HT-29 (cell line): ENCODE data around the gene SPATA17. TPM values are rescaled to one million over a fixed set of nuclear protein-coding genes. Genes with fewer than 3 reads are reported as not detected.

Experiments used
- DNase-seq: peaks from one replicate; pipeline ENCODE4 v3.0.0-alpha.2; 2015; ENCODE audit warnings: low spot score
- total RNA-seq: library from RNA; depleted of rRNA; stranded (reverse); fragments of >200 nt; shearing (Covaris generic); gene quantifications from 2 replicates; pipeline ENCODE4 v1.2.3, GENCODE V29; 2014

The SPATA17 gene
- total RNA-seq, 1 experiment from 2014 or later: 0.05 TPM

DNA sequence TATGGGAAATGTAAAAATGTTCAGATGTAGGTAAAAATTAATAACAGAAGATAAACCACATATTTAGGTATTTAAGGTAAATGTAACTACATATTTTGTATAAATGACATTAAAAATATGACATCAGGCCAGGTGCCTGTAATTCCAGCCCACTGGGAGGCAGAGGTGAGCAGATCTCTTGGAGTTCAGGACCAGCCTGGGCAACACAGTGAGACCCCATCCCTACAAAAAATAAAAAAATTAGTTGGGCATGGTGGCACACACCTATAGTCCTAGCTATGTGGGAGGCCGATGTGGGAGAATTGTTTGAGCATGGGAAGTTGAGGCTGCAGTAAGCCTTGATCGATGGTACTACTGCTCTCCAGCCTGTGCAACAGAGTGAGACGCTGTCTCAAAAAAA, 216.5 kb downstream of the SPATA17 start:
- DNase-seq: no peak

DNA sequence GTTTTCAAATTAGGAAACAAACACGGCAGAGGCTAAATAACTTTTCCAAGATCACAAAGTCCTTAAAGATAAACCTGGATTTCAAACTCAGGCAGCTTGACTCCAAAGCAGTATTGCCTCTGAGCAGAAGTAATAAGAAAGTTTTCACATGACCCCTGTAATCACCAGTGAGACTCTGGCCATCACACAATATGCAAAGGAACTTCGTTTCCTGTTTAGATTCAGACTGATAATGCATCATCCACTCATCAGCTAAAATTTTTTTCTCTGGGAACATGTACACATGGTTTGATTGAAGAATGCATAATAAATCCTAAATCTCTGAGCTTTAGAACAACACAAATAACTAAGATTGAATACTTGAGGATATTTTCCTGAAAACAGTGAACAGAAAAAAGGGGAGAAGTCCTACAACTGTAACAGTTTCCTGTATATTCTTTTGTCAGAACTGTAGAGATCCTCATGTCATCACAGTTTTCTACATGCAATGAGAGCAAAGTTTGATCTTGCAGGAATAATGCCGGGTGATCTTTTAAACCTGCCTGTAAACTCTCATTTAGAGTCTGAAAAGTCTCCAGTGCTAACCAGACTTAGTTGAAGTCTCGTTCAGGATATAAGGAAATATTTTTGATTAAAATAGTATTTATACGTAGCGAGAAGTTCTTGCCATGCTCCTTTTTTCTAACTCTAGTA, 225.3 kb downstream of the SPATA17 start:
- DNase-seq: no peak

DNA sequence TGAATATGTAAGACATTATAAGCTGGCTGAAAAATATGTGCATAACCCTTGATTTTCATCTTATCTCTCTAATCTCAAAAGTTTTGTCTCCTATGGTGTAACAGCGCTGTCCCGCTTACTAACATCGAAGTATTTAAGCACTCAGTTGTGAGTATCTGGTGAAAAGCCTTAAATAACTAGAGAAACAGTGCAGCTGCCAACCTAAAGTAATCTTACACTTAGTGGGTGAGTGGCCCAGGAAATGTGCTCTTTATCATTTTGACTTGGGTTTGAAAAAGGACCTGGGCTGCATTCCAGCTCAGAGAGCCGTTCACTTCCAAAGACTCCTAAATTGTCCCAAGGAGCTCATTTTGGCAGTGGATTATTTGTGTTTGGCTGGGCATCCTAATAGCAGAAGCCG, 225.9 kb downstream of the SPATA17 start:
- no peak for DNase-seq

GRCh38 chr1:217861658-217862057, 230.5 kb downstream of the SPATA17 start:
- DNase-seq: no peak

DNA sequence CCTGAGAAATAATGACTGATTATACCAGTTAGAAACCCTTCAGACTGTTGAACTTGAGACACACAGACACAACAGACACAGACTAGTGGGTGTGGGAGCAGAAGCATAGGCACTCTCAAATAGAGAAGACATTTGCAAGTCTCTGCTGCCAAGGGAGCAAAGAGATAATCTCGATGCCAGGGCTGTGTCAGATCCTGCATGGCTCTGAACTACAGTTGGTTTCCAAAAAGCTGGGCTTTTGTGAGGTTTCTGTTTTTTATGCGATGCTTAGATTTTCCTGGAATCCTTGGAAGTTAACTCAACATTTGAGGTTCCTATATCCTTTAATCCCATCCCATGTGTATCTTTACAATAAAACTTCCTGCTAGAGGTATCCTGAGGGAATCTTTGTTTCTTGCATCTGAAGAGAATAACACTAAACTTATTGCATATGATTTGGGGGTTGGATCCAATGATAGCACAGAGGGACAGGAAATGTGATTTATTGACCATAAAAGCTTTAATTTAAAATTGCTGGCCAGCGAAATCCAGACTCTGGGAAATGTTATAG, 236.4 kb downstream of the SPATA17 start:
- DNase-seq: no peak

- no peak for DNase-seq
Measured at GRCh38 chr1:217871955-217872354, 240.8 kb downstream of the SPATA17 start.

GRCh38 chr1:217875229-217875628, 244.1 kb downstream of the SPATA17 start:
- no peak for DNase-seq

GRCh38 chr1:217876401-217876800, 245.3 kb downstream of the SPATA17 start:
- DNase-seq: no peak

- DNase-seq: no peak
Measured at GRCh38 chr1:217876896-217877295, 245.8 kb downstream of the SPATA17 start.

DNA sequence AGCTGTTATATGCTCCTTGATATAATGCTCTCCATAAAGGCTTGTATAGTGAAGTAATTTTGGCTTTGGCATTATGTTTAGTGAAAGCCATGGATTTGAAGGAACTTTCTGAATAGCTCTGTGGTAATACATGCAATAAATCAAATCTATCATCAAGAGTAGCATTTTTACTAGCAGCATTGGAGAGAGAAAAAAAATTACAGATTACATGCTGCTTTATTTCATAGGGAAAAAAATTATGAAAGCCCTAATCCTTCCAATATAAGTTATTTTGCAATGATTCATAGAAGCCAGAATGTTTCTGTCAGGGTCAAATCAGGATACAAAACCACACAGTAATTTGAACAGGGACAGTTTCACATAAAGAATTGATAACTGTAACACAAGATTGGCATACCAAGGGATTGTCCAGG, 250.0 kb downstream of the SPATA17 start:
- DNase-seq: no peak

GRCh38 chr1:217881607-217882332, 250.6 kb downstream of the SPATA17 start:
- DNase-seq: no peak

- DNase-seq: no peak
Measured at GRCh38 chr1:217885181-217885580, 254.0 kb downstream of the SPATA17 start.

DNA sequence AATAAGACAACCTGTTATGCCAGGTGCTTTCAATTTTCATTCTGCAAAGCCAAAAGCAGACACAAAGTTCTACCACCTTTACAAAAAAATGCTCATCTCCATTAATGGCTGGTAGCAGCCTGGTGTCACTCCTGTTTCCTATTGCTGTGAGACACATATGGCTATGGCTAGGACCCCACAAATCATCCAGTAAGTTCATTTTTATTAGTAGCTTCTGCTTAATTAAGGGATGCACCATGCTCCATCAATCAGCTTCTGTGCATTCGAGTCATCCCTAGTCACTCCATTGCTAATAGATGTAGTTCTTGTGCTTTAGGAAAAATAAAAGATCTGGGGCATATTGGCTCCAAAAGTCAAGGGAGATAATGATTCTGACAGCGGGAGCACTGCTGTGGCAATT, 257.2 kb downstream of the SPATA17 start:
- no peak for DNase-seq

GRCh38 chr1:217889401-217889800, 258.3 kb downstream of the SPATA17 start:
- DNase-seq: no peak

GRCh38 chr1:217891966-217892365, 260.8 kb downstream of the SPATA17 start:
- no peak for DNase-seq

DNA sequence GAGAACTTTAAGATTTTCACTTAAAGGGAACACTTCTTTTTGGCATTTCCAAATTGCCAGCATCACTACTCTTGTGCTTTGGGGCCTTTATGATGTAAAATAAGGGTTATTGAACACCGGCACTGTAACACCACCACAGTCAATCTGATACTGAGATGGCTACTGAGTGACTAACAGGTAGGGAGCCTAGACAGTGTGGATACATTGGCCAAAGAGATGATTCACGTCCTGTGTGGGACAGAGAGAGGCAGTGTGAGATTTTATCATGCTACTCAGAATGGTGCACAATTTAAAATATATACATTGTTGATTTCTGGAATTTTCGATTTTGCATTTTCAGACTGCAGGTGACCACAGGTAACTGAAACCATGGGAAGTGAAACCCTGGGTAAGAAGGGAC, 261.6 kb downstream of the SPATA17 start:
- no peak for DNase-seq

DNA sequence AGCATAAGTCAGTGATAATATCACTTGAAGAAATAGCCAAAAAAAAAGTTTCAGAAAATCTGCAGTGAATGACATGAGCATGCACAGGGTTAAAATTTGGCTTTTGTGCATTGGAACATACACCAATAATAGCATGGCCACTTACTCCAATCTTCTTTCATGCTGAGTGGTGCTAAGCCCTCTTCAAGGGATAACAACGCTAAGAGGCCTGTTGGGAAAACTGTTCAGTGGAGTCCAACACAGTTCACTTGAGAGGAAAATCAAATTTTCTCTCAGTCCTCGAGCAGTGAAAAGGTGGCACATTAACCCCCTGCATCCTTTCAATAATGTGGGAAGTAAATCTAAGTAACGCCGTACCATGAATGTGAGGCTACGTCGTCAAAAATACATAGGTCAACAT, 264.7 kb downstream of the SPATA17 start:
- DNase-seq: no peak

GRCh38 chr1:217896490-217896889, 265.3 kb downstream of the SPATA17 start:
- no peak for DNase-seq

- no peak for DNase-seq
Measured at GRCh38 chr1:217897100-217897499, 266.0 kb downstream of the SPATA17 start.

GRCh38 chr1:217899614-217900013, 268.5 kb downstream of the SPATA17 start:
- no peak for DNase-seq

DNA sequence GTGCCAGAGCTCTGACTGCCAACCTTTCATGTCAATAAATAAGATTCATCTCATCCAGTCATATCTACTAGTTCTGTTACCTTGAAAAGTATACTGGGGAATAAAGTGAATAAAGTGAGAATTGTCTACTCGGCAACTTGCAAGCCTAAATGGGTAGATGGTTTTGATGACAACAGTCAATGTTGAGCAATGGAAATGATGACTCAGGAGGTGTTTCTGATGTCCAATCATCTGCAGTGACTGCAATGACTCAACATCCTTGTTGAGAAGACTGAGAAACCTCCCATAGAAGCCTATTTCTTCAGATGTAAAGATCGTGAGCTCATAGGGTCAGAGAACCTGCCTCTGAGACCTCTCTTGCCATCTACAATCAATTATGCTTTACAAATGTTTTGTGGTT, 276.4 kb downstream of the SPATA17 start:
- no peak for DNase-seq

DNA sequence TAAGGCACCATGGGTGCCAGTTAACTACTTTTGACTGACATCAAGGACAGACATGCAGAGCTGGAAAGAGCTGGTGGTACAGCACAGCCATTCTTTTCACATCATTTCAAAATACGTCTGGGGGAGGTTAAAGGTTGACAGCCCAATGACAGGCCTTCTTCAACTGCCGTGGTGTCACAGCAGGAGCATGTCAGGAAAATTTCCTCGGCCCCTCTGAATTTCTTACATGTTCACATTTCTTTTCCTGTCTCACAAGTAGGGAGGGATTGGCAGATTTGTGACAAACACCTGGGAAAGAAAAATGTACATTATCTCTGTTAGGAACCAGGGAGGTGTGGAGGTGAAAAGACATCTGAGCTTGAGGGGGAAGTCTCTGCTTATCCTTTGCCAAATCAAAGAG, 279.1 kb downstream of the SPATA17 start:
- no peak for DNase-seq

- no peak for DNase-seq
Measured at GRCh38 chr1:217910791-217911320, 279.7 kb downstream of the SPATA17 start.
